ENCODE results near the gene MFNG.

The MFNG gene

GRCh38 chr22:37489983-37490382 is 3.8 kb upstream of the MFNG start:
- DNase-seq (ENCODE audit: low read depth in 1 of 2, low spot score in 1 of 2): no peak
- Histone ChIP-seq H3K27me3 (ENCODE audit: insufficient read depth, poor library complexity, severe bottlenecking) (no peaks in the 10 kb centered on the region), H3K4me3 (replicated peaks; ENCODE audit: insufficient read depth, low read length) (no peak overlapping the region), H3K27ac (replicated peaks) (no peak overlapping the region)
- TF ChIP-seq CTCF (IDR thresholded peaks at IDR 0.05; ENCODE audit: insufficient read depth, low read length) (no peak), REST (IDR thresholded peaks at IDR 0.05; ENCODE audit: insufficient replicate concordance, low read depth) (no peak), GABPA (IDR thresholded peaks at IDR 0.05; ENCODE audit: low read depth) (no peak), POLR2AphosphoS5 (IDR thresholded peaks at IDR 0.05; ENCODE audit: low read depth) (no peak), SPI1 (IDR thresholded peaks at IDR 0.05; ENCODE audit: borderline replicate concordance, low read depth) (no peak)

GRCh38 chr22:37488337-37489135 is 2.4 kb upstream of the MFNG start:
- Histone ChIP-seq H3K27ac (replicated peaks) (no peak overlapping the region), H3K4me3 (replicated peaks; ENCODE audit: insufficient read depth, low read length) (no peak overlapping the region), H3K27me3 (ENCODE audit: insufficient read depth, poor library complexity, severe bottlenecking) (no peaks in the 10 kb centered on the region)
- TF ChIP-seq CTCF (IDR thresholded peaks at IDR 0.05; ENCODE audit: insufficient read depth, low read length) (no peak), SPI1 (IDR thresholded peaks at IDR 0.05; ENCODE audit: borderline replicate concordance, low read depth) (no peak), REST (IDR thresholded peaks at IDR 0.05; ENCODE audit: insufficient replicate concordance, low read depth) (no peak), GABPA (IDR thresholded peaks at IDR 0.05; ENCODE audit: low read depth) (no peak), POLR2AphosphoS5 (IDR thresholded peaks at IDR 0.05; ENCODE audit: low read depth) (no peak)
- DNase-seq (ENCODE audit: low read depth in 1 of 2, low spot score in 1 of 2): no peak

- peak in 1 of 2 experiments; percentile 38 for DNase-seq (ENCODE audit: low read depth in 1 of 2, low spot score in 1 of 2)
- H3K27ac ChIP-seq (replicated peaks): no peak overlapping the region
- no peak for TF ChIP-seq REST (IDR thresholded peaks at IDR 0.05; ENCODE audit: insufficient replicate concordance, low read depth)
- no peak for TF ChIP-seq CTCF (IDR thresholded peaks at IDR 0.05; ENCODE audit: insufficient read depth, low read length)
- TF ChIP-seq SPI1 (IDR thresholded peaks at IDR 0.05; ENCODE audit: borderline replicate concordance, low read depth): peak; percentile 55; the same call in 1 of the 2 replicates
- H3K27me3 ChIP-seq (ENCODE audit: insufficient read depth, poor library complexity, severe bottlenecking): no peaks in the 10 kb centered on the region
- H3K4me3 ChIP-seq (replicated peaks; ENCODE audit: insufficient read depth, low read length): no peak overlapping the region
These were observed 1.4 kb upstream of the MFNG start for GRCh38 chr22:37487571-37487970.

Data from HL-60 (cell line).